HG02642 (cell line): ENCODE results near the gene GRM6.

Source experiments
- ATAC-seq: cut with Tn5 transposase; IDR thresholded peaks from one replicate; pipeline ENCODE4 v1.9.1; 2021; ENCODE audit warnings: mild to moderate bottlenecking; ENCODE audit not compliant: unreplicated experiment, poor library complexity

The GRM6 gene

GRCh38 chr5:178984145-178985072 is 10.7 kb downstream of the GRM6 start:
- ATAC-seq = no peak

GRCh38 chr5:178983728-178984127 is 11.4 kb downstream of the GRM6 start:
- ATAC-seq = no peak

DNA sequence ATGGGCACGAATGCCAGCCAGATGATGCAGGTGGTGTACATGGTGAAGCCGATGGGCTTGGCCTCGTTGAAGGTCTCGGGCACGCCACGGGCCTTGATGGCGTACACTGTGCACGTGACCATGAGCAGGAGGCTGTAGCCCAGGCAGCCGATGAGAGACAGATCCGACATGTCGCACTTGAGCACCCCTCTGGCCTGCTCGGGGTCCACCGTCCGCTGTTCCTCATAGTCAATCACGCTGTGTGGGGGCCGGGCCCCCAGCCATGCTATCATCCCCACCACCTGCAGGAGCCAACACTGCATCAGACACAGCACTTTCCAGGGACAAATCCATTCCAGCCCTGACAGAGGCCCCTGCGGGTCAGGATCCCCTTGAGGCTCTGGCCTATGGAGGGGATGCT is 12.2 kb downstream of the GRM6 start:
- ATAC-seq = no peak

DNA sequence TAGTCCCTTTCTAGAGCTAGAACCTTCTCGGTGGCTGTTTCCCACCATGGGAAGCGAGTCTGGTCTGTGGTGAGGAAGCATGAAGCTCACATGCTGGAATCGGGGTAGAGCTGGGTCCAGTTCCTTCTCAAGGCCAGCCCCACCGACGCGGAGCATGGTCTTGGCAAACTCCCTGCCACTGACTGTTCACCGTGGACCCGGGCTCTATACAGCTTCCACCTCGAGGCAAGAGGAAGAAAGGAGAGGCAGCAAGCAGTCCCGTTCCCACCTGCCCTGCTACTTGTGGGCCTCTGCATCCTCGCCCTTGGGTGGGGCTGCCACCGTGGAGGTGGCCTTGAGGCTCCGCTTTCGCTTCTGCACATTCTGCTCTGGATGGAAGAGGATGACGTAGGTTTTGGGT is 13.7 kb downstream of the GRM6 start:
- no peak for ATAC-seq

GRCh38 chr5:178965465-178966055 is 29.6 kb downstream of the GRM6 start:
- no peak for ATAC-seq

DNA sequence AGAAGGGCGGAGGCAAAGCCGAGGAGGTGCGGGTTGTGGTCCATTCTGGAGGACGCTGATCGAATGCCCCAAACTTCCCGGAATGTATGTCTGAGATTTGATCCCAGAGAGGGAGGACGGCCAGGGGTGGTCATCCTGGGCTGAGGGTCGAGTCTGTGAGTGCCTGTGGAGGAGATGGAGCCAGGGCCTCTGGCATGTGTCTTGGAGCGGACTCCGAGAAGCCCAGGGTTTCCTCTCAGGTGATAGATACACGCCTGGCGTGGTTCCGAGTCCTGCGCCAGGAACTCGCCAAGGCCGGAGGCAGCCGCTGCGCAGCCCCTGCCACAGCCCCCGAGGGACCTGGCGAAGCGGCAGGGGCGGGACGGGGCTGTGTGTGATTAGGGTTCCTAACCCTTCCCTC is 53.8 kb downstream of the GRM6 start:
- no peak for ATAC-seq

GRCh38 chr5:178940569-178941360 is 54.4 kb downstream of the GRM6 start, which contains the start of gene ZNF454:
Gene ZNF454 (plus strand): TSS chr5:178941198. CDS start chr5:178942792, 1,594 bp downstream.
- ATAC-seq = no peak

DNA sequence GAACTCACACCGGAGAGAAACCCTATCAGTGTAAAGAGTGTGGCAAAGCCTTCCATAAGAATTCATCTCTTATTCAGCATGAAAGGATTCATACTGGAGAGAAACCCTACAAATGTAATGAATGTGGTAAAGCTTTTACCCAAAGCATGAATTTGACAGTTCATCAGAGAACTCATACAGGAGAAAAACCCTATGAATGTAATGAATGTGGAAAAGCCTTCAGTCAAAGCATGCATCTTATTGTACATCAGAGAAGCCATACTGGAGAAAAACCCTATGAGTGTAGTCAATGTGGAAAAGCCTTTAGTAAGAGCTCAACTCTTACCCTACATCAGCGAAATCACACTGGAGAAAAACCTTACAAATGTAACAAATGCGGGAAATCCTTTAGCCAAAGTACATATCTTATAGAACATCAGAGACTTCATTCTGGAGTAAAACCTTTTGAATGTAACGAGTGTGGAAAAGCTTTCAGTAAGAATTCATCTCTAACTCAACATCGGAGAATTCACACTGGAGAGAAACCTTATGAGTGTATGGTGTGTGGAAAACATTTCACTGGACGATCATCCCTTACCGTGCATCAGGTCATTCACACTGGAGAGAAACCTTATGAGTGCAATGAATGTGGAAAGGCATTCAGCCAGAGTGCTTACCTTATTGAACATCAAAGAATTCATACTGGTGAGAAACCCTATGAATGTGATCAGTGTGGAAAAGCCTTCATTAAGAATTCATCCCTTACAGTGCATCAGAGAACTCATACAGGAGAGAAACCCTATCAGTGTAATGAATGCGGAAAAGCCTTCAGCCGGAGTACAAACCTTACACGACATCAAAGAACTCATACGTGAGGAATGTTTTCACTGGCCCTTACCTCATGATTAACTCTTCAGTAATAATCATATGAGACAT is 63.0 kb downstream of the GRM6 start:
- ATAC-seq = no peak
